Right atrium auricular region (tissue), 2 donors: ENCODE data around the gene RND3. TPM values are rescaled to one million over a fixed set of nuclear protein-coding genes. Genes with fewer than 3 reads are reported as not detected.
A peak's percentile ranks its signal among the peaks of the same experiment; 100 is the strongest.

Experiments used
- DNase-seq: peaks from one replicate; pipeline ENCODE4 v3.0.0-alpha.2; 2019; ENCODE audit warnings: low spot score
- H3K27ac ChIP-seq, 2 donors: fragments of 200-600 bp; sonication (generic); 1 replicate in 1 of 2; 2 replicates in 1 of 2; pipeline ENCODE4 v1.5.1; 2016 to 2019
- H3K27me3 ChIP-seq, 2 donors: fragments of 200-600 bp; sonication (generic); one replicate each; pipeline versions ENCODE4 v1.5.1 to v1.6.0; 2017 to 2019
- H3K36me3 ChIP-seq: fragments of 200-600 bp; sonication (generic); one replicate; pipeline ENCODE4 v1.5.1; 2016
- H3K4me1 ChIP-seq, 2 donors: fragments of 200-600 bp; sonication (generic); one replicate each; pipeline versions ENCODE4 v1.5.1 to v1.6.0; 2017 to 2019
- H3K4me3 ChIP-seq, 2 donors: fragments of 200-600 bp; sonication (generic); 1 replicate in 1 of 2; 2 replicates in 1 of 2; pipeline ENCODE4 v1.5.1; 2017 to 2019; ENCODE audit warnings: mild to moderate bottlenecking in 1 of 2, moderate library complexity in 1 of 2
- H3K9me3 ChIP-seq, 2 donors: fragments of 200-600 bp; sonication (generic); one replicate each; pipeline ENCODE4 v1.5.1; 2019
- CTCF ChIP-seq, 2 donors: fragments of 200-600 bp; sonication (generic); IDR thresholded peaks; one replicate each; pipeline ENCODE4 v1.5.1; 2019; ENCODE audit warnings: antibody characterized with exemption in 2 of 2
- total RNA-seq, 2 donors: library from RNA; depleted of rRNA; stranded (reverse); fragments of >200 nt; gene quantifications; one replicate each; pipeline ENCODE4 v1.1.0, GENCODE V29; 2016

Gene RND3
- total RNA-seq, 2 donors from 2014 or later, result 9.6 to 25.4 TPM

GRCh38 chr2:150473767-150474166 lies 13.7 kb downstream of the RND3 start:
- Histone ChIP-seq H3K27me3 (no peaks in the 10 kb centered on the region), H3K4me3 (no peak overlapping the region), H3K4me1 (peaks cover 0 to 59% of the 10 kb centered on the region in 2 donors), H3K9me3 (no peaks in the 10 kb centered on the region), H3K27ac (peak overlapping the region in 1 of 2 donors; percentile 65), H3K36me3 (peaks cover 26% of the 10 kb centered on the region)
- TF ChIP-seq CTCF (IDR thresholded peaks at IDR 0.05), result no peak
- DNase-seq, result no peak

DNA sequence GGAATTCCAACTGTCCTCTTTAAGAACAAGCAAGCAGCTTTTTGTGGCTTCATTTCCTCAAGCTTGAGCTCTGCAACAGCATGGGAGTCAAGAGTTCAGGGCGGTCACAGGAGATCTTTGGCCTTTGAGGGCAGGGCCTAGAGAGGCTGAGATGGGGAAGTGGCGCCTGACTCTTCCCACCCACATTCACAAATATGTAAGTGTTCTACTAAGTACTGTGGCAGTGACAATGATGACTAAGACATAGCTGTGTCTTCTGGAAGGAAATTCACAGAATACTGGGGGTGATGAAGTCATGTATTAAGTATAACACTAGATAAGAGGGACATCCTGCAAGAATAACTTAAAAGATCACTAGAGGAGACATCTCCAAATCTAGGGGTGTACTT lies 15.0 kb downstream of the RND3 start:
- TF ChIP-seq CTCF (IDR thresholded peaks at IDR 0.05), result no peak
- Histone ChIP-seq H3K4me1 (peaks cover 0 to 47% of the 10 kb centered on the region in 2 donors), H3K27ac (peak overlapping the region in 1 of 2 donors; percentile 65), H3K27me3 (no peaks in the 10 kb centered on the region), H3K9me3 (no peaks in the 10 kb centered on the region), H3K36me3 (peaks cover 26% of the 10 kb centered on the region), H3K4me3 (no peak overlapping the region)
- peak; percentile 73 for DNase-seq

- Histone ChIP-seq H3K4me3 (no peak overlapping the region), H3K4me1 (peaks cover 0 to 41% of the 10 kb centered on the region in 2 donors), H3K27me3 (no peaks in the 10 kb centered on the region), H3K27ac (peak overlapping the region in 1 of 2 donors; percentile 65), H3K9me3 (no peaks in the 10 kb centered on the region), H3K36me3 (peaks cover 26% of the 10 kb centered on the region)
- TF ChIP-seq CTCF (IDR thresholded peaks at IDR 0.05), result no peak
- no peak for DNase-seq
These were observed 15.5 kb downstream of the RND3 start for GRCh38 chr2:150471813-150472510.

DNA sequence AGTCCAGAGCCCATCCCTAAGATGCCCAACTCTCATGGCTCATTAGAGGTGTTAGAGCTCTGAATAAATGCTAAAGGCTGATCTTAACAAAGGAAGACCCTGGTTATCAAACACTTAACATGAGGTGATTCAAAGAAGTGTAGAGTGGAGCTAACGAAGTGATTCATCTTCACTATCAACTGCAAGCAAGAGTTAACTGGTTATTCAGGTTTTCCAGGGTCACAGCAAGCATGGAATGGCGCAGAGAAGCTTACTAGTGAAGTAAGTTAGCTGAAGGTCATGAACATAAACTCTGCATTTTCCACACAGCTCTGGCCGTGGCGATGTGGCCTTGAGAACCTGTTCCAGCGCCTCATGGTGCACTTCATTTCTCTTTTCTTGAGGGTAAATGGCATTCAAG lies 17.0 kb downstream of the RND3 start:
- Histone ChIP-seq H3K36me3 (peaks cover 26% of the 10 kb centered on the region), H3K27me3 (no peaks in the 10 kb centered on the region), H3K4me3 (no peak overlapping the region), H3K4me1 (peaks cover 0 to 27% of the 10 kb centered on the region in 2 donors), H3K9me3 (no peaks in the 10 kb centered on the region), H3K27ac (no peak overlapping the region)
- DNase-seq, result no peak
- TF ChIP-seq CTCF (IDR thresholded peaks at IDR 0.05), result no peak

GRCh38 chr2:150469706-150470274 lies 17.7 kb downstream of the RND3 start:
- no peaks in the 10 kb centered on the region for H3K27me3 ChIP-seq
- H3K4me3 ChIP-seq, result no peak overlapping the region
- TF ChIP-seq CTCF (IDR thresholded peaks at IDR 0.05), result no peak
- peaks cover 26% of the 10 kb centered on the region for H3K36me3 ChIP-seq
- peaks cover 0 to 23% of the 10 kb centered on the region in 2 donors for H3K4me1 ChIP-seq
- no peaks in the 10 kb centered on the region for H3K9me3 ChIP-seq
- no peak for DNase-seq
- H3K27ac ChIP-seq, result no peak overlapping the region
